ENCODE data around the gene TEX50.
A peak's percentile ranks its signal among the peaks of the same experiment; 100 is the strongest.

The TEX50 gene

DNA sequence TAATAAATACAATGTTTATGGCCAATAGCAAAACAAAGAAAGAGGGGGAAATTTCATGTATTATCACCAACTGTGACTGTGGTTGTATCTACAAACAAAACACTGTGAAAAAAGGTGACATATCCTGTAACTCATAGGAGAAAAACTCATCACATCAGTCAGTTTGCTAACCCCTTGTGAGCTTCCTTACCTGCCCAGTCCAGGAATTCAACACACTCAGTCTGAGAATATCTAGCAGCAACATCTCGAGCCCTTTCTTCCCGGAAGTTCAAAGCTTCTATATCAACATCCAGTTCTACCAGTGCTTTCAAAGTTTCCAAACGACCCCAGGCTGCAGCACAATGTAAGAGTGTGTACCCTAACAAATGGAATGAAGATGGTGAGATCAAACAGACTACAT is 11.5 kb downstream of the TEX50 start:
- no peak overlapping the region for H3K4me3 ChIP-seq (ENCODE audit: low read depth, low read length)
- DNase-seq (ENCODE audit: low read depth) = no peak
- TF ChIP-seq, protein P1, sequence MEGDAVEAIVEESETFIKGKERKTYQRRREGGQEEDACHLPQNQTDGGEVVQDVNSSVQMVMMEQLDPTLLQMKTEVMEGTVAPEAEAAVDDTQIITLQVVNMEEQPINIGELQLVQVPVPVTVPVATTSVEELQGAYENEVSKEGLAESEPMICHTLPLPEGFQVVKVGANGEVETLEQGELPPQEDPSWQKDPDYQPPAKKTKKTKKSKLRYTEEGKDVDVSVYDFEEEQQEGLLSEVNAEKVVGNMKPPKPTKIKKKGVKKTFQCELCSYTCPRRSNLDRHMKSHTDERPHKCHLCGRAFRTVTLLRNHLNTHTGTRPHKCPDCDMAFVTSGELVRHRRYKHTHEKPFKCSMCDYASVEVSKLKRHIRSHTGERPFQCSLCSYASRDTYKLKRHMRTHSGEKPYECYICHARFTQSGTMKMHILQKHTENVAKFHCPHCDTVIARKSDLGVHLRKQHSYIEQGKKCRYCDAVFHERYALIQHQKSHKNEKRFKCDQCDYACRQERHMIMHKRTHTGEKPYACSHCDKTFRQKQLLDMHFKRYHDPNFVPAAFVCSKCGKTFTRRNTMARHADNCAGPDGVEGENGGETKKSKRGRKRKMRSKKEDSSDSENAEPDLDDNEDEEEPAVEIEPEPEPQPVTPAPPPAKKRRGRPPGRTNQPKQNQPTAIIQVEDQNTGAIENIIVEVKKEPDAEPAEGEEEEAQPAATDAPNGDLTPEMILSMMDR (IDR thresholded peaks at IDR 0.05; ENCODE audit: control insufficient read depth, extremely low read depth, insufficient read depth) = no peak

- peak; percentile 26 for DNase-seq (ENCODE audit: low read depth)
- no peak overlapping the region for H3K4me3 ChIP-seq (ENCODE audit: low read depth, low read length)
- TF ChIP-seq, protein P1 (IDR thresholded peaks at IDR 0.05; ENCODE audit: control insufficient read depth, extremely low read depth, insufficient read depth) = no peak
Measured at GRCh38 chr1:173648880-173649605, 13.9 kb downstream of the TEX50 start.

- TF ChIP-seq, protein P1 (IDR thresholded peaks at IDR 0.05; ENCODE audit: control insufficient read depth, extremely low read depth, insufficient read depth) = no peak
- H3K4me3 ChIP-seq (ENCODE audit: low read depth, low read length) = no peak overlapping the region
- no peak for DNase-seq (ENCODE audit: low read depth)
Measured at GRCh38 chr1:173660306-173660705, 25.2 kb downstream of the TEX50 start.

- DNase-seq (ENCODE audit: low read depth) = no peak
- TF ChIP-seq, protein P1 (IDR thresholded peaks at IDR 0.05; ENCODE audit: control insufficient read depth, extremely low read depth, insufficient read depth) = no peak
Measured at GRCh38 chr1:173661271-173661670, 26.1 kb downstream of the TEX50 start.

GRCh38 chr1:173661763-173662162 is 26.6 kb downstream of the TEX50 start:
- H3K4me3 ChIP-seq (ENCODE audit: low read depth, low read length) = no peak overlapping the region
- TF ChIP-seq, protein P1 (IDR thresholded peaks at IDR 0.05; ENCODE audit: control insufficient read depth, extremely low read depth, insufficient read depth) = no peak
- no peak for DNase-seq (ENCODE audit: low read depth)

More at GRCh38 chr1:173661271-173661670, 26.1 kb downstream of the TEX50 start:
- no peak overlapping the region for H3K4me3 ChIP-seq (ENCODE audit: low read depth, low read length)

DNA sequence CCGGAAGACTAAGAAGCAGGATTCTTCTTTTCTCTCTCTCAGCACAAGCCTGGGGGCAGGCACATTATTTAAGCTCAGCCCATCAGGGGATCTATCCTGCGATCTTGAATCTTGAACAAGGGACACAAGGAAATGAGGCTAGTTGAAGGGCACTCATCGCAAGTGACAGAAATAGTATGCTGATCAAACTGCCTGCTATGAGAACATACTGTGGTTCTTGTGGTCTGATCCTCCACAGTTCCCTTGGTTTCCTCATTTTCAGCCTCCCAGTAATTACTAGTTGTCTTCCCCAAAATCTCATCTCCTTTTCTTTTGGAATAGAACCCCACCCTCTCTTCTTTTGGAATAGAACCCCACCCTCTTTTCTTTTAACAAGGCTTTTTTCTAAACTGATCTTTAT is 28.0 kb downstream of the TEX50 start:
- H3K4me3 ChIP-seq (ENCODE audit: low read depth, low read length) = no peak overlapping the region
- no peak for DNase-seq (ENCODE audit: low read depth)
- TF ChIP-seq, protein P1 (IDR thresholded peaks at IDR 0.05; ENCODE audit: control insufficient read depth, extremely low read depth, insufficient read depth) = no peak

DNA sequence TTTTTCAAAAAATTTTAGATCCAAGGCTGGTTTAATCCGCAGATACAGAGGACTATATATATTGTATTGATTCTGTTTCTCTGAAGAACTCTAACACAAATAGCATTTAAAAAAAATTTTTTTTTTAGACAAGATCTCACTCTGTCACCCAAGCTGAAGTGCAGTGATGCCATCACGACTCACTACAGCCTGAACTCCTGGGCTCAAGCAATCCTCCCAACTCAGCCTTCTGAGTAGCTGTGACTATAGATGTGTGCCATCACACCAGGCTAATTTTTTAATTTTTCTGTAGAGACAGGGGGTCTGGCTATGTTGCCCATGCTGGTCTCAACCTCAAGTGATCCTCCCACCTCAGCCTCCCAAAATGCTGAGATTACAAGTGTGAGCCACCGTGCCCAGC is 31.5 kb downstream of the TEX50 start:
- DNase-seq (ENCODE audit: low read depth) = no peak
- TF ChIP-seq, protein P1 (IDR thresholded peaks at IDR 0.05; ENCODE audit: control insufficient read depth, extremely low read depth, insufficient read depth) = no peak

More for the DNA sequence above, 31.5 kb downstream of the TEX50 start:
- H3K4me3 ChIP-seq (ENCODE audit: low read depth, low read length) = no peak overlapping the region
